Thoracic aorta (tissue), 2 donors: ENCODE results near the gene RTN1. TPM values are rescaled to one million over a fixed set of nuclear protein-coding genes. Genes with fewer than 3 reads are reported as not detected.
"Not testable (repeated sequence)": the region's sequence is repeated elsewhere in the genome, so short reads cannot be mapped to it uniquely, and the experiment has no call there.

Experiments
- ATAC-seq: fragments of 150-250 bp; one replicate; pipeline ENCODE4 v1.8.0; 2017; ENCODE audit warnings: low read depth; ENCODE audit not compliant: insufficient number of reproducible peaks, low FRiP score
- DNase-seq: peaks from one replicate; pipeline ENCODE4 v3.0.0-alpha.2; 2020; ENCODE audit warnings: low spot score
- H3K27ac ChIP-seq, 2 donors: fragments of 200-600 bp; sonication (generic); 1 replicate in 1 of 2; 2 replicates in 1 of 2; pipeline ENCODE4 v1.5.1; 2016; ENCODE audit warnings: mild to moderate bottlenecking in 2 of 2, moderate library complexity in 2 of 2
- H3K27me3 ChIP-seq: fragments of 200-600 bp; sonication (generic); replicated peaks from 2 replicates; pipeline ENCODE4 v1.6.0; 2016; ENCODE audit warnings: mild to moderate bottlenecking; ENCODE audit not compliant: insufficient read depth
- H3K36me3 ChIP-seq: fragments of 200-600 bp; sonication (generic); one replicate; pipeline ENCODE4 v1.5.1; 2016
- H3K4me1 ChIP-seq, 2 donors: fragments of 200-600 bp; sonication (generic); 1 replicate in 1 of 2; 2 replicates in 1 of 2; pipeline versions ENCODE4 v1.5.1 to v1.6.0; 2016; ENCODE audit warnings: low read depth in 2 of 2, mild to moderate bottlenecking in 1 of 2; ENCODE audit not compliant: control insufficient read depth in 1 of 2
- H3K4me3 ChIP-seq: fragments of 200-600 bp; sonication (generic); 2 replicates; pipeline ENCODE4 v1.5.1; 2016; ENCODE audit warnings: mild to moderate bottlenecking
- H3K9me3 ChIP-seq: fragments of 200-600 bp; sonication (generic); 2 replicates; pipeline ENCODE4 v1.5.1; 2016
- CTCF ChIP-seq: fragments of 200-600 bp; sonication (generic); IDR thresholded peaks from one replicate; pipeline ENCODE4 v1.5.1; 2019; ENCODE audit warnings: antibody characterized with exemption
- total RNA-seq, 2 donors: library from RNA; depleted of rRNA; stranded (reverse); fragments of >200 nt; gene quantifications; one replicate each; pipeline versions ENCODE4 v1.1.0 to v1.2.3, GENCODE V29; 2016

The RTN1 gene
- total RNA-seq, 2 donors from 2014 or later = 66.5 to 129 TPM

GRCh38 chr14:59664741-59665140 is 205.8 kb downstream of the RTN1 start:
- ATAC-seq (no peak), DNase-seq (no peak)
- Histone ChIP-seq H3K9me3 (peaks cover 5% of the 10 kb centered on the region), H3K4me3 (no peak overlapping the region), H3K27ac (no peak overlapping the region), H3K36me3 (no peaks in the 10 kb centered on the region), H3K4me1 (no peaks in the 10 kb centered on the region), H3K27me3 (no peaks in the 10 kb centered on the region)
- no peak for TF ChIP-seq CTCF

- Histone ChIP-seq H3K9me3 (peaks cover 5% of the 10 kb centered on the region), H3K4me1 (no peaks in the 10 kb centered on the region), H3K4me3 (no peak overlapping the region), H3K27me3 (no peaks in the 10 kb centered on the region), H3K36me3 (no peaks in the 10 kb centered on the region), H3K27ac (no peak overlapping the region)
- ATAC-seq = no peak
- no peak for DNase-seq
- no peak for TF ChIP-seq CTCF
Measured at GRCh38 chr14:59657769-59658168, 212.8 kb downstream of the RTN1 start.

- no peak overlapping the region for H3K4me3 ChIP-seq
- H3K27me3 ChIP-seq = no peaks in the 10 kb centered on the region
- ATAC-seq (no peak), DNase-seq (no peak)
- H3K4me1 ChIP-seq = no peaks in the 10 kb centered on the region
- H3K27ac ChIP-seq = no peak overlapping the region
- peaks cover 6% of the 10 kb centered on the region for H3K9me3 ChIP-seq
- H3K36me3 ChIP-seq = no peaks in the 10 kb centered on the region
- no peak for TF ChIP-seq CTCF
Measured at GRCh38 chr14:59656473-59656872, 214.1 kb downstream of the RTN1 start.

GRCh38 chr14:59654131-59654530 is 216.4 kb downstream of the RTN1 start:
- H3K27ac ChIP-seq, ATAC-seq, DNase-seq, H3K4me3 ChIP-seq, H3K27me3 ChIP-seq, H3K36me3 ChIP-seq, H3K9me3 ChIP-seq, H3K4me1 ChIP-seq: not testable (repeated sequence)

- H3K36me3 ChIP-seq, ATAC-seq, H3K4me1 ChIP-seq, DNase-seq, H3K27ac ChIP-seq, H3K27me3 ChIP-seq, H3K4me3 ChIP-seq: not testable (repeated sequence)
- H3K9me3 ChIP-seq = peaks cover 17% of the 10 kb centered on the region
Measured at GRCh38 chr14:59646832-59647231, 223.7 kb downstream of the RTN1 start.

- no peak overlapping the region for H3K27ac ChIP-seq
- TF ChIP-seq CTCF = no peak
- no peak for DNase-seq
- no peaks in the 10 kb centered on the region for H3K36me3 ChIP-seq
- peaks cover 2 to 8% of the 10 kb centered on the region in 2 donors for H3K4me1 ChIP-seq
- H3K27me3 ChIP-seq = no peaks in the 10 kb centered on the region
- peaks cover 10% of the 10 kb centered on the region for H3K9me3 ChIP-seq
- ATAC-seq = no peak
- H3K4me3 ChIP-seq = no peak overlapping the region
Measured at GRCh38 chr14:59638885-59639284, 231.7 kb downstream of the RTN1 start.
